HG02870 (cell line): ENCODE measurements around the gene IGFALS.
A peak's percentile ranks its signal among the peaks of the same experiment; 100 is the strongest.

ENCODE experiments used
- ATAC-seq: cut with Tn5 transposase; IDR thresholded peaks from one replicate; pipeline ENCODE4 v1.9.1; 2021; ENCODE audit warnings: mild to moderate bottlenecking, moderate library complexity; ENCODE audit not compliant: unreplicated experiment

Gene IGFALS

GRCh38 chr16:1793578-1794220, at the start of gene IGFALS:
TSS of gene IGFALS (minus strand) at chr16:1793705. CDS start at chr16:1793652, 53 bp downstream.
- ATAC-seq = no peak

DNA sequence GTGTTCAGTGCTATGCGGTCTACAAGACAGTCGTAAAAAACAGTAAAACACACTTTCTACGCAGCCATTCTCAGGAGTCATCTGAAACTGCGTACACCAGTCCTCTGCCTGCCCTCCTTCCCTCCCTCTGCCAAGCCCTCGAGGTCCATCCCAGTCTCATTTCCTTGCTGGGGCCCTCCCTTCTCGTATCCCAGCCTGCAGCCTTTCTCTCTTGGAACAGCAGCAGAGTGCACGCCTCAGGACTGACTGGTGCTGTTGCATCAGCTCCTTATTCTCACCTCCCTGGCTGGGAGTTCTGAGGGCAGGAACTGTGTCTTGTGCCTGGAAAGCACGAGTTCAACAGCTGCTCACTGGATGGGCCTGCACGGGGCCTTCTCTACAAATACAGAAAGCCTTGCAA, 46.0 kb upstream of the IGFALS start:
- no peak for ATAC-seq

- ATAC-seq = no peak
Measured at GRCh38 chr16:1834096-1834495, 40.6 kb upstream of the IGFALS start.

DNA sequence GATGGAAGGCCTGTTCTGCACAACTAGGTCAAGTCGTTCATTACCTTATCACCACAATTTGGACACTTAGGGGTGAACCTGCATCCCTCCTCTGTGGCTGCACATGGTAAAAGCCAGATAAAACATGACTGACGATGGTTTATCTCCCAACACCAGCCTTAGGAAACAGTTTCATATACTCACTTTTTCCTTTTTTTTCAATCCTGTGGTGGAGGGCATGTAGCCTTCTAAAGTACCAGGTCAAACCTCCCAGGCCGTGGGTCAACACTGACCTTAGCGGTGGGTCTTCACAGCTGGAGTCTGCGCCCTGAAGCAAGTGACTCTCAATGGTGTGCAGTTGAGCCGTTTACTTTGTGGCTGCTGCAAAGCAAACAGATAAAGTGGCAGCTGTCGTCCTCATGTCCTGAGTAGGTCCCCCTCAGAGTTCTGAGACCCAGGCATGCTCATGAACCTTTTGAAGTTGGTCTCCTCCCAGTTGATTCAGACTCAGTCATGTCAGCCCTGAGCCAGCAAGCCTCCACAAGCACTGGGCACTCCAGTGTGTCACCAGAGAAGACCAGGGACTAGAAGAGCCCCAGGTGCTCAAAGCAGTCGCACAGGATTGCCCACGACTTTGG, 39.4 kb upstream of the IGFALS start:
- no peak for ATAC-seq

- ATAC-seq = no peak
Measured at GRCh38 chr16:1831186-1832075, 37.9 kb upstream of the IGFALS start.

DNA sequence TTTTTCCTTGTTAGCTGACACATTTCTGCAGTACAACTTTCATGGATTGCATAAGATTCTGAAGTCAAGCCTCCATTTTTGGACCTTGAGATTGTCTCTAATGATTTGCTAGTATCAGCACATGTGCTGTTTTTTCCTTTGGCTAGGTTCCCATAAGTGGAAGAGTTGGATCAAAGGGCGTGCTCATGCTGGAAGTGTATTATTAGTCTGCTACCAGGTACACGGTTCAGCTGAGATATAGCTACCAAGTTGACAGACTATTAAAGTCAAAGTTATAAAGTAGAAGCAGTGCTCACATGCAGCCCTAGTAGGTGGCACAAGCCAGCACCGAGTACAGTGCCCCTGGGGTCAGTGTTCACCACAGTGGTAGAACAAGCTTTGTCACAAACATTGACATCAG, 36.7 kb upstream of the IGFALS start:
- no peak for ATAC-seq

GRCh38 chr16:1828645-1829410, 35.3 kb upstream of the IGFALS start:
- ATAC-seq = no peak

GRCh38 chr16:1826691-1827573, 33.4 kb upstream of the IGFALS start, which contains the start of the genes FAHD1 and HAGH:
TSS of gene FAHD1 (plus strand) at chr16:1827206. CDS start at chr16:1827239, 33 bp downstream.
TSS of gene HAGH (minus strand) at chr16:1826825. CDS start at chr16:1826787, 38 bp downstream.
- peak; percentile 84 for ATAC-seq

- ATAC-seq = peak; percentile 45
Measured at GRCh38 chr16:1825864-1826690, 32.6 kb upstream of the IGFALS start.

DNA sequence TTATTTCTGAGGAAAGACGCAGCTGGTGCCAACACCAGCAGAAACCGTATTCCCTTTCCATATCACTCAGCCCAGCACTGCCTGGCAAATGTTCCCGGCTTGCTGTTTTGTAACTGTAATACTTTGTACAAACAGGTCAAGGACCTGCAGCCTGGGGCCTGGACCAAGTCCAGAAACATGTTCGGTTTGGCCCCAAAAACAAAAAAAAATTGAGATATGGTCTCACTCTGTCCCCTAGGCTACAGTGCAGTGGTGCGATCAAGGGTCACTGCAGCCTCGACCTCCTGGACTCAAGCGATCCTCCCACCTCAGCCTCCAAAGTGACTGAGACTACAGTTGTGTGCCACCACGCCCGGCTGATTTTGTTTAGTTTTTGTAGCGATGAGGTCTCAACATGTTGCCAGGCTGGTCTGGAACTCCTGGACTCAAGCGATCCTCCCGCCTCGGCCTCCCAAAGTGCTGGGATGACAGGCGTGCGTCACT, 31.9 kb upstream of the IGFALS start:
- no peak for ATAC-seq

GRCh38 chr16:1823821-1824220, 30.3 kb upstream of the IGFALS start:
- no peak for ATAC-seq

- ATAC-seq = no peak
Measured at GRCh38 chr16:1822801-1823200, 29.3 kb upstream of the IGFALS start.

GRCh38 chr16:1821861-1822611, 28.5 kb upstream of the IGFALS start:
- no peak for ATAC-seq

- no peak for ATAC-seq
Measured at GRCh38 chr16:1820946-1821290, 27.4 kb upstream of the IGFALS start.

DNA sequence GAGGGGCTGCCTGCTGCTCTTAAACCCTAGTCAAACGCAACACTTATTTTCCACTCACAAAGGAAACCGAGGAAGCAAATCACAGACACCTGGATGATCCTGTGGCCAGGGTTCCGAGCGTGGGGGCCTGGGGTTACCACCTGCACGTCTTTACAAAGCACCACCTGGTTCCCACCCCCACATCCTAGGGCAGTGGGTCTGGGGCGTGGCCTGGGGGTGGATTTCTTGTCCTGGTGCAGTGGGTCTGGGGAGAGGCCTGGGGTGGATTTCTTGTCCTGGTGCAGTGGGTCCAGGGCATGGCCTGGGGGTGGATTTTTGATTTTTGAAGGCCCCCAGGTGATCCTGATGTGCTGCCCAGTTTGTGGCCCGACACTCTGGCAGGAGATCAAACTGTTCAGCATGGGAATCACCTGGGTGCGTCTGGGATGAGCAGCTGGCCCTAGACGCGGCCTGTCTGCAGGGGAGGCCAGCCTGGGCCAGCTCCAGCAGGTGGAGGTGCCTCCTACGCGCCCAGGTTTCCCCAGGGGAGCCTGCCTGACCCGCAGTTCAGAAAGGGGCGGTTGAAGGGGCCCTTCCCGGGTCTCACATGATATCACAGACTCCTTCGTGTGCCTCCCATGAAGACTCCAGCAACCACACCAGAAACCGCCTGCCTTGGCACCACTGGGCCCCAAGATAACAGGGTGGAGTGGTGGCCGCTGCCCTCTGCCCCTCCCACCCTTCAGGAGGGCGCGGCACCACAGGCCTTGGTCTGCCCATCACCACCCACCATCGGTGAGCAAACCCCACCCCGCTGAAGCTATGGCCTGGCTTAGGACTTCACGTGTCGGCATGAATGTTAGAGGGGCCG, 26.8 kb upstream of the IGFALS start:
- ATAC-seq = no peak

GRCh38 chr16:1819611-1820010, 26.1 kb upstream of the IGFALS start:
- ATAC-seq = no peak

GRCh38 chr16:1818873-1819525, 25.5 kb upstream of the IGFALS start:
- ATAC-seq = no peak
